Spleen (tissue), 7 donors: ENCODE data around the gene FAM240A.

Experiments used
- POLR2A ChIP-seq, 3 donors: fragments of 450-650 bp; IDR thresholded peaks; one replicate each; pipeline ENCODE4 v1.5.1; 2017; ENCODE audit warnings: antibody characterized with exemption in 3 of 3, mild to moderate bottlenecking in 1 of 3
- POLR2AphosphoS5 ChIP-seq, 3 donors: sonication (generic); formaldehyde crosslinking; IDR thresholded peaks; one replicate each; pipeline ENCODE4 v1.5.1; 2017; ENCODE audit warnings: antibody characterized with exemption in 3 of 3
- TF ChIP-seq, protein P1 (sequence below), 11 experiments: fragments of 200-600 bp in 7 of 11; fragments of 450-650 bp in 4 of 11; sonication (generic) in 4 of 11; IDR thresholded peaks in 8 of 11; conservative IDR thresholded peaks in 3 of 11; 1 replicate in 7 of 11; 2 replicates in 4 of 11; pipeline versions ENCODE4 v1.4.0 to v1.8.0; 2016 to 2021; ENCODE audit warnings: antibody characterized with exemption in 11 of 11, inconsistent platforms in 4 of 11, mild to moderate bottlenecking in 1 of 11
- donor health status: DM: no; HTN: no; CAD: no; lungs with moderate emphysema.
- donor health status: DM: no; HTN: no; CAD: no.
- donor health status: DM: no; HTN: no; CAD: no.

DNA sequence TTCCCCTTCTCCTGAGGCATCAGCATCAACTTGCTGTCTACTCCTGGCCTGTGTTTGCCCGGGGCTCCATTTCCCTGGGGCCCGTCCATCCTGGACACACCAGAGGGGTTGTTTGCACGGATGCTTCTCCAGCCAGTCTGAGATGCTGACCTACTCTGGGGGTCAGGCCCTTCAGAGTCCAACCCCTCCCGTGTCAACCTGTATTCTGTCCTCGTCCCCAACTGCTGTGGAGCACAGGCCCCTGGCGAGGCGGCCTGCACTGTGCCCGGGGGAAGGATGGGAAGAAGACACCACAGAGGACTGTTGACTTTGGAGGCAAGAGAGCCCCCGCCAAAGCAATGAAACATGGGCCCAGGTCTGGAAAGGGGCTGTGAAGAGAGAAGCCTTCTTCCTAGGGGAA, 55.3 kb downstream of the FAM240A start:
- no peak for TF ChIP-seq POLR2AphosphoS5 (IDR thresholded peaks at IDR 0.05)
- TF ChIP-seq, protein P1, sequence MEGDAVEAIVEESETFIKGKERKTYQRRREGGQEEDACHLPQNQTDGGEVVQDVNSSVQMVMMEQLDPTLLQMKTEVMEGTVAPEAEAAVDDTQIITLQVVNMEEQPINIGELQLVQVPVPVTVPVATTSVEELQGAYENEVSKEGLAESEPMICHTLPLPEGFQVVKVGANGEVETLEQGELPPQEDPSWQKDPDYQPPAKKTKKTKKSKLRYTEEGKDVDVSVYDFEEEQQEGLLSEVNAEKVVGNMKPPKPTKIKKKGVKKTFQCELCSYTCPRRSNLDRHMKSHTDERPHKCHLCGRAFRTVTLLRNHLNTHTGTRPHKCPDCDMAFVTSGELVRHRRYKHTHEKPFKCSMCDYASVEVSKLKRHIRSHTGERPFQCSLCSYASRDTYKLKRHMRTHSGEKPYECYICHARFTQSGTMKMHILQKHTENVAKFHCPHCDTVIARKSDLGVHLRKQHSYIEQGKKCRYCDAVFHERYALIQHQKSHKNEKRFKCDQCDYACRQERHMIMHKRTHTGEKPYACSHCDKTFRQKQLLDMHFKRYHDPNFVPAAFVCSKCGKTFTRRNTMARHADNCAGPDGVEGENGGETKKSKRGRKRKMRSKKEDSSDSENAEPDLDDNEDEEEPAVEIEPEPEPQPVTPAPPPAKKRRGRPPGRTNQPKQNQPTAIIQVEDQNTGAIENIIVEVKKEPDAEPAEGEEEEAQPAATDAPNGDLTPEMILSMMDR (IDR thresholded peaks at IDR 0.05 in 8 of 11, conservative IDR thresholded peaks at IDR 0.05 in 3 of 11) = no peak
- TF ChIP-seq POLR2A (IDR thresholded peaks at IDR 0.05) = no peak
